HepG2 (cell line): ENCODE data around the gene MIB2. TPM values are rescaled to one million over a fixed set of nuclear protein-coding genes. Genes with fewer than 3 reads are reported as not detected.
A peak's percentile ranks its signal among the peaks of the same experiment; 100 is the strongest.
"Not testable (repeated sequence)": the region's sequence is repeated elsewhere in the genome, so short reads cannot be mapped to it uniquely, and the experiment has no call there.

Experiments used
- ATAC-seq: fragments of 200-7000 bp; cut with Tn5 transposase; 3 replicates; pipeline ENCODE4 v1.9.1; 2020; ENCODE audit warnings: mild to moderate bottlenecking, moderate library complexity
- BruUV-seq: library from RNA; stranded (reverse); fragments of 400-500 nt; replicated peaks from 2 replicates; lab custom pipeline; 2021; lab: Mats Ljungman, UMichigan
- CTCF ChIA-PET: fragments of 300-600 bp; formaldehyde crosslinking; extraction: SDS; loops from one replicate; lab custom pipeline; 2021; ENCODE audit warnings: low total read pairs, inconsistent platforms, low intra/inter-chr PET ratio; lab: Yijun Ruan, JAX
- POLR2A ChIA-PET: fragments of 350-600 bp; sonication (Branson Sonifier 250); formaldehyde crosslinking; loops from one replicate; lab custom pipeline; 2020; ENCODE audit warnings: antibody characterized with exemption, inconsistent platforms; lab: Yijun Ruan, JAX
- DNase-seq: peaks from one replicate; pipeline ENCODE4 v3.0.0-alpha.2; 2015; ENCODE audit warnings: low spot score
- FAIRE-seq: peaks from 3 replicates; lab custom pipeline; 2011; peaks lifted over from hg19 to GRCh38; lab: Jason Lieb, UNC
- H2AFZ ChIP-seq: one replicate; pipeline ENCODE4 v1.6.1; 2011; ENCODE audit warnings: low read length, inconsistent platforms
- H3K27ac ChIP-seq: fragments of 300-600 bp; 3 replicates; pipeline ENCODE4 v1.8.0; 2011; ENCODE audit warnings: mixed run types, mild to moderate bottlenecking, mixed read lengths, low read length, inconsistent platforms; ENCODE audit not compliant: insufficient read depth; ENCODE audit errors: extremely low read length
- H3K27me3 ChIP-seq, 2 experiments: fragments of 200-600 bp in 1 of 2; 2 replicates in 1 of 2; 3 replicates in 1 of 2; pipeline versions ENCODE4 v1.6.0 to v1.8.0; 2011; ENCODE audit warnings: low read length in 2 of 2, mild to moderate bottlenecking in 2 of 2, moderate library complexity in 2 of 2, inconsistent platforms in 1 of 2; ENCODE audit not compliant: insufficient read depth in 2 of 2, control insufficient read depth in 1 of 2
- H3K36me3 ChIP-seq, 2 experiments: fragments of 200-600 bp in 1 of 2; replicated peaks in 1 of 2; 2 replicates in 1 of 2; 3 replicates in 1 of 2; pipeline versions ENCODE4 v1.5.1 to v1.8.0; 2011; ENCODE audit warnings: low read length in 2 of 2, inconsistent platforms in 1 of 2; ENCODE audit not compliant: insufficient read depth in 2 of 2, control insufficient read depth in 1 of 2
- H3K4me1 ChIP-seq: 2 replicates; pipeline ENCODE4 v1.5.1; 2012; ENCODE audit warnings: low read length, inconsistent platforms; ENCODE audit not compliant: insufficient read depth
- H3K4me2 ChIP-seq: 2 replicates; pipeline ENCODE4 v1.6.0; 2011; ENCODE audit warnings: low read depth, low read length, inconsistent platforms
- H3K4me3 ChIP-seq, 3 experiments: fragments of 200-600 bp in 1 of 3; sonication (generic), shearing (Covaris generic) in 1 of 3; replicated peaks in 1 of 3; 2 replicates each; pipeline ENCODE4 v1.5.1; 2011 to 2016; ENCODE audit warnings: low read length in 3 of 3, inconsistent platforms in 2 of 3, low read depth in 2 of 3, mild to moderate bottlenecking in 2 of 3, control low read depth in 1 of 3, mixed read lengths in 1 of 3; ENCODE audit not compliant: insufficient read depth in 1 of 3
- H3K79me2 ChIP-seq: one replicate; pipeline ENCODE4 v1.6.1; 2011; ENCODE audit warnings: low read length, inconsistent platforms; ENCODE audit not compliant: insufficient read depth
- H3K9ac ChIP-seq: 2 replicates; pipeline ENCODE4 v1.6.0; 2011; ENCODE audit warnings: mild to moderate bottlenecking, low read depth, low read length, inconsistent platforms; ENCODE audit not compliant: insufficient read depth
- H3K9me3 ChIP-seq: 2 replicates; pipeline ENCODE4 v1.5.1; 2012; ENCODE audit warnings: mild to moderate bottlenecking, low read length
- H4K20me1 ChIP-seq: 2 replicates; pipeline ENCODE4 v1.6.0; 2011; ENCODE audit warnings: inconsistent platforms, mild to moderate bottlenecking, low read length, moderate library complexity; ENCODE audit not compliant: insufficient read depth
- ATF1 ChIP-seq: IDR thresholded peaks from 2 replicates; pipeline ENCODE4 v1.6.1; 2016; ENCODE audit warnings: mild to moderate bottlenecking, control low read depth
- FOSL2 ChIP-seq: sonication (generic); formaldehyde crosslinking; IDR thresholded peaks from 2 replicates; pipeline ENCODE4 v1.4.0; 2020; ENCODE audit warnings: missing genetic modification reagents
- GMEB1 ChIP-seq: sonication (generic); formaldehyde crosslinking; IDR thresholded peaks from 2 replicates; pipeline ENCODE4 v1.5.1; 2020; ENCODE audit warnings: missing genetic modification reagents, mild to moderate bottlenecking, borderline replicate concordance
- KDM2A ChIP-seq: sonication (generic); formaldehyde crosslinking; IDR thresholded peaks from 2 replicates; pipeline ENCODE4 v1.4.0; 2020; ENCODE audit warnings: low read depth, missing genetic modification reagents, borderline replicate concordance
- KMT2B ChIP-seq: IDR thresholded peaks from 2 replicates; pipeline ENCODE4 v1.6.1; 2016; ENCODE audit warnings: missing genetic modification reagents, missing compliant biosample characterization
- PHF8 ChIP-seq: sonication (generic); formaldehyde crosslinking; IDR thresholded peaks from 2 replicates; pipeline ENCODE4 v1.5.0; 2020; ENCODE audit warnings: missing genetic modification reagents
- POLR2G ChIP-seq: fragments of 200-400 bp; formaldehyde crosslinking; IDR thresholded peaks from 2 replicates; pipeline ENCODE4 v1.6.1; 2018; ENCODE audit warnings: mild to moderate bottlenecking, low read depth, low read length, moderate library complexity
- PPARG ChIP-seq: conservative IDR thresholded peaks from 2 replicates; pipeline ENCODE4 v1.6.1; 2016; ENCODE audit warnings: missing biosample characterization, missing genetic modification reagents
- SIN3B ChIP-seq: fragments of 150-350 bp; IDR thresholded peaks from 2 replicates; pipeline ENCODE4 v1.6.1; 2014; ENCODE audit warnings: low read length
- SP1 ChIP-seq, 2 experiments: fragments of 450-650 bp in 1 of 2; sonication (generic) in 1 of 2; formaldehyde crosslinking in 1 of 2; IDR thresholded peaks; 2 replicates each; pipeline versions ENCODE4 v1.4.0 to v1.6.1; 2016 to 2020; ENCODE audit warnings: missing genetic modification reagents in 1 of 2
- STAG1 ChIP-seq: sonication (generic); formaldehyde crosslinking; IDR thresholded peaks from 2 replicates; pipeline ENCODE4 v1.4.0; 2020; ENCODE audit warnings: missing genetic modification reagents
- TEAD3 ChIP-seq: optimal IDR thresholded peaks from 2 replicates; pipeline ENCODE3; 2016; ENCODE audit warnings: borderline replicate concordance
- TFDP1 ChIP-seq: IDR thresholded peaks from 2 replicates; pipeline ENCODE4 v1.6.1; 2016; ENCODE audit warnings: missing compliant biosample characterization, missing genetic modification reagents, borderline replicate concordance
- TFDP2 ChIP-seq: sonication (generic); formaldehyde crosslinking; IDR thresholded peaks from 2 replicates; pipeline ENCODE4 v1.4.0; 2020; ENCODE audit warnings: missing genetic modification reagents
- ZGPAT ChIP-seq: IDR thresholded peaks from 2 replicates; pipeline ENCODE4 v1.6.1; 2016; ENCODE audit warnings: mild to moderate bottlenecking
- ZNF143 ChIP-seq: sonication (generic); formaldehyde crosslinking; IDR thresholded peaks from 2 replicates; pipeline ENCODE4 v1.4.0; 2020; ENCODE audit warnings: missing genetic modification reagents
- ZNF703 ChIP-seq: sonication (generic); formaldehyde crosslinking; IDR thresholded peaks from 2 replicates; pipeline ENCODE4 v1.5.1; 2020; ENCODE audit warnings: missing genetic modification reagents, mild to moderate bottlenecking, moderate library complexity, borderline replicate concordance
- WGBS: methylation state at CpG from one replicate; pipeline ENCODE4 v1.1.6; 2017; ENCODE audit warnings: low lambda C conversion rate; 5-methylcytosine and 5-hydroxymethylcytosine counted together
- in situ Hi-C: cut with HindIII; loops from 2 replicates; pipeline ENCODE4 v1.10.0; 2017; ENCODE audit warnings: low pct_unique_long_range_greater_than_20kb; ENCODE audit not compliant: extremely low pct_ligation_motif_present
- intact Hi-C: fragments of 100-400 bp; cut with micrococcal nuclease; formaldehyde crosslinking; loops from one replicate; pipeline ENCODE4 v1.10.0; 2022; ENCODE audit not compliant: unreplicated experiment
- polyA plus RNA-seq, 8 experiments: library from polyadenylated mRNA; depleted of rRNA in 3 of 8; stranded (reverse) in 7 of 8; unstranded in 1 of 8; fragments of >200 nt; fragmentation: Illumina TruSeq in 4 of 8; extraction: Trizol in 4 of 8; gene quantifications; 2 replicates each; pipeline versions ENCODE4 v1.2.1 to v1.2.3, GENCODE V29; 2011 to 2016; ENCODE audit warnings: low read depth in 4 of 8, missing spikeins in 1 of 8, mixed read lengths in 1 of 8; ENCODE audit not compliant: insufficient read depth in 1 of 8
- total RNA-seq, 5 experiments: library from RNA; depleted of rRNA; stranded (reverse); fragments of >200 nt; fragmentation: Illumina TruSeq; extraction: Trizol; gene quantifications; 2 replicates each; pipeline ENCODE4 v1.2.3, GENCODE V29; 2016; ENCODE audit warnings: low read depth in 1 of 5

Gene MIB2
- total and polyA plus RNA-seq, 2 of the 13 experiments (the other 11 are each of a cell fraction or from before 2014, with no cell fraction given): 19.9 to 30.4 TPM

GRCh38 chr1:1658583-1659549, 43.6 kb downstream of the MIB2 start, which contains the start of gene CDK11B:
TSS of gene CDK11B (minus strand) at chr1:1659004. CDS start at chr1:1657485, 1,519 bp downstream.
- Histone ChIP-seq H3K36me3 (peaks cover 9 to 21% of the 10 kb centered on the region in 2 experiments; a peak in 4 of 5 replicates), H3K27ac (peak within 1 kb of the TSS; percentile 98), H3K9ac (peak within 1 kb of the TSS; percentile 88), H3K4me3 (peak within 1 kb of the TSS; percentile 64 to 77 (median 75); a peak in 5 of 6 replicates), H3K4me2 (peak within 1 kb of the TSS; percentile 23; the same call in 1 of the 2 replicates)
- H4K20me1 ChIP-seq; H3K4me1 ChIP-seq; H3K9me3 ChIP-seq; BruUV-seq; CTCF ChIA-PET; in situ Hi-C loops; POLR2A ChIA-PET; H3K79me2 ChIP-seq; H3K27me3 ChIP-seq; H2AFZ ChIP-seq; intact Hi-C loops; TF ChIP-seq SP1 (IDR thresholded peaks at IDR 0.05): not testable (repeated sequence)
- peak; percentile 95 for DNase-seq
- 1% methylated on average over 14 of the region's 96 CpGs for WGBS
- peak; percentile 79 for FAIRE-seq
- peak; percentile 88 for ATAC-seq
- TF ChIP-seq ZNF703 (CRISPR knock-in tag) (0 out of 2 replicates have a peak, but pooled peaks have one; percentile 37), TEAD3 (peak; percentile 59), ZNF143 (CRISPR knock-in tag) (peak; percentile 65; the same call in 1 of the 2 replicates), KMT2B (CRISPR knock-in tag) (peak; percentile 91), TFDP2 (CRISPR knock-in tag) (peak; percentile 41), STAG1 (CRISPR knock-in tag) (0 out of 2 replicates have a peak, but pooled peaks have one; percentile 22), SP1 (CRISPR knock-in tag; IDR thresholded peaks at IDR 0.05) (peak; percentile 64; the same call in 1 of the 2 replicates), ATF1 (CRISPR knock-in tag) (peak; percentile 98), TFDP1 (CRISPR knock-in tag) (peak; percentile 62; the same call in 1 of the 2 replicates), SIN3B (peak; percentile 86), PHF8 (CRISPR knock-in tag) (peak; percentile 72), POLR2G (peak; percentile 53; the same call in 1 of the 2 replicates), FOSL2 (CRISPR knock-in tag) (0 out of 2 replicates have a peak, but pooled peaks have one; percentile 11), GMEB1 (CRISPR knock-in tag) (peak; percentile 81), PPARG (CRISPR knock-in tag) (peak; percentile 81; the same call in 1 of the 2 replicates), KDM2A (peak; percentile 70; the same call in 1 of the 2 replicates), ZGPAT (CRISPR knock-in tag) (peak; percentile 55)
